GM12864 (cell line): ENCODE results near the gene FHL2.

Source experiments
- DNase-seq: peaks from one replicate; pipeline ENCODE4 v3.0.0-alpha.2; 2011; ENCODE audit warnings: low read depth
- H3K4me3 ChIP-seq: 2 replicates; pipeline ENCODE4 v1.5.1; 2011; ENCODE audit warnings: mild to moderate bottlenecking, low read depth, low read length, control low read depth
- TF ChIP-seq, protein P1 (sequence below): IDR thresholded peaks from 2 replicates; pipeline ENCODE4 v1.5.1; 2011; ENCODE audit warnings: low read depth, mild to moderate bottlenecking, moderate library complexity, low read length, control low read depth, inconsistent platforms; ENCODE audit errors: missing control alignments

Gene FHL2, protein sequence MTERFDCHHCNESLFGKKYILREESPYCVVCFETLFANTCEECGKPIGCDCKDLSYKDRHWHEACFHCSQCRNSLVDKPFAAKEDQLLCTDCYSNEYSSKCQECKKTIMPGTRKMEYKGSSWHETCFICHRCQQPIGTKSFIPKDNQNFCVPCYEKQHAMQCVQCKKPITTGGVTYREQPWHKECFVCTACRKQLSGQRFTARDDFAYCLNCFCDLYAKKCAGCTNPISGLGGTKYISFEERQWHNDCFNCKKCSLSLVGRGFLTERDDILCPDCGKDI

DNA sequence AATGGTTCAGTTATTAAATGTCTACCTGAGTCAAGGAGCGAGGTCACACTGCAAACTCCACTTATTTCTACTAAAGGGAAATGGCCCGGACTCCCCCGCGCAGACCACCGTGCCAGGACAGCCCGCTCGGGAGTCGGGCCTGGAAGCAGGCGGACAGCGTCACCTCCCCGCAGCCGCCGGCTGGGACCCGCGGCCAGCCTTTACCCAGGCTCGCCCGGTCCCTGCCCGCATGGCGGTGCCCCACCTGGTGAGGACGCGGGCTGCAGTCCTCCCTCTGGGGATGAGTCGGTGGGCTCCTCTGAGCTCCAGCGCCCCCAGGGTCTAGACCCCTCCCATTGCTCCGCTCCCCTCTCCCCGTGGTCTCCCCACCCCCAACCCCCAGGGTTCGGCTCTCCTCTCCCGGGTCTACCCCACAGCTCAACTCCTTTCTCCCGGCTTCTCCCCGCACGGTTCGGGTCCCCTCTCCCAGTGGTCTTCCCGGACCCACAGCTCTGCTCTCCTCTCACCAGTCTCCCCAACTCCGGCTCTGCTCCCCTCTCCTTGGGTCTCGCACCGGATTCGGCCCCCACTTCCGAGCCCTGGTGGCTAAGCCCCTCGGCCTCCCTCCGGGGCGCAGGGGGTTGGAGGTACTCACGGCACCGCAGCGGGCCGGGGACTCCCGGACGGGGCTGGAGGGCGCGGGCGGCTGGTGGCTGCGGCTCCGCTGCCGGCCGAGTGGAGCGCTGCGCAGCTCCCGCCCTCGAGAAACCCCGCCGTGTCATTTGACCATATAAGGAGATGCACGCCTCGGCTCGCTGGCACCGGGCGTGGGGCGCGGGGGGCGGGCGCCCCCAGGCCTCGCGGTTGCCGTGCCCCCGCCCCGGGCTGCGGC is at the start of gene FHL2:
Gene FHL2 (minus strand): TSS at position 716 of the 871 bp plus-strand sequence. CDS start 12,535 bp downstream, outside the sequence.
- DNase-seq: no peak
- TF ChIP-seq, protein P1, sequence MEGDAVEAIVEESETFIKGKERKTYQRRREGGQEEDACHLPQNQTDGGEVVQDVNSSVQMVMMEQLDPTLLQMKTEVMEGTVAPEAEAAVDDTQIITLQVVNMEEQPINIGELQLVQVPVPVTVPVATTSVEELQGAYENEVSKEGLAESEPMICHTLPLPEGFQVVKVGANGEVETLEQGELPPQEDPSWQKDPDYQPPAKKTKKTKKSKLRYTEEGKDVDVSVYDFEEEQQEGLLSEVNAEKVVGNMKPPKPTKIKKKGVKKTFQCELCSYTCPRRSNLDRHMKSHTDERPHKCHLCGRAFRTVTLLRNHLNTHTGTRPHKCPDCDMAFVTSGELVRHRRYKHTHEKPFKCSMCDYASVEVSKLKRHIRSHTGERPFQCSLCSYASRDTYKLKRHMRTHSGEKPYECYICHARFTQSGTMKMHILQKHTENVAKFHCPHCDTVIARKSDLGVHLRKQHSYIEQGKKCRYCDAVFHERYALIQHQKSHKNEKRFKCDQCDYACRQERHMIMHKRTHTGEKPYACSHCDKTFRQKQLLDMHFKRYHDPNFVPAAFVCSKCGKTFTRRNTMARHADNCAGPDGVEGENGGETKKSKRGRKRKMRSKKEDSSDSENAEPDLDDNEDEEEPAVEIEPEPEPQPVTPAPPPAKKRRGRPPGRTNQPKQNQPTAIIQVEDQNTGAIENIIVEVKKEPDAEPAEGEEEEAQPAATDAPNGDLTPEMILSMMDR: peak; percentile 49
- H3K4me3 ChIP-seq: peak within 1 kb of the TSS; percentile 39

DNA sequence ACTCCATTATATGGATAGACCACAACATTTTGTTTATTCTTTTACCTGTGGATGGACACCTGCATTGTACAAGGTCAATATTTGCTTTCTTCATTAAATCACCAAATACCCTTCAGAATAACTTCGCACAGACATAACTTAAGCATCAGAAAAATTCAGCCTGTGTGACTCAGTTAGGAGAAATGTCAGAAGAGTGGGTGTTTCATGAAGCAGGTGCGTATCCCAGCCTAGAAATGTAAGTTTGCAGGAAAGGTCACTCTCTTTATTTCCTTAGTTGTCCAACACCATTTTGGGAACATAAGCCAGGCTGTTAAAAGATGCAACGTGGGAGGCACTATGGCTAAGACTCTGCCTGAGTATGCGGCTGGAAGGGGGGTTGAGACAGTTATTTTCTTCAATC is 48.6 kb upstream of the FHL2 start:
- TF ChIP-seq, protein P1: no peak
- H3K4me3 ChIP-seq: no peak overlapping the region
- DNase-seq: no peak

DNA sequence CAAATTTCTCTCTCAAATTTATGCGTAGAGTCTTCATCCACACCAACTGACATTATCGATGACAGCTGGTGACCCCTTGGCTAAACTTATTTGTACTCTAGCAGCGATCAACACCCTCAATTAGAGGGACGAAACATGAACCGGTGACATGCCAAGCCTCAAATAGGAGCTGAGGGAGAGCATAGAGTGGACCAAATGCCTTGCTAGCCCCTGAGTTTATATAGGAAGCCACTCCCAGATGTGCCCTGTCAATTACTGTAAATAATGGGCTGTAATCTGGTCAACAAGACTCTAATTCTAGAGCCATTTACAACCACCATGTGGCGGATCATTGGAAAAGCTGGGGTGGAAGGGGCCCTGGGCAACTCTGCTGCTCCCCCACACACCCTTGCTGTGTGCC is 47.6 kb upstream of the FHL2 start:
- H3K4me3 ChIP-seq: no peak overlapping the region
- TF ChIP-seq, protein P1: no peak
- DNase-seq: no peak

DNA sequence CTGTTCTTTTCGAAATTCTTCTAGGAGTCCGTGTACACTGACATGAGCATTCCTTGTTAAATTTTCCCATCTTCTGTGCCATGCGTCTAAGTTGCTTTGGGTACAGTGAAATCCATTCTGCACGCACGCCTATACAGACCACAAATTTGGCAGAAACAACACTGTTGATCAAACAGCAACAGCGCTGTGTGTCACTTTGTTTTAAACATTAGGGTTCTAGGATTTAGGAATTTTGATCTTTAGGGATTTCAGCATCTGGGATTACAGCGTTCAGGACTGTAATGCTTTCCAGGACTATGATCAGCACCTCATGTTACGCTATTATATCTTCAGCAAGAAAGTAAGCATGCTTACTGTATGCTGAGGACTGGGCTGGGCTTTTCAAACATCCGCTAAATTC is 47.1 kb upstream of the FHL2 start:
- no peak overlapping the region for H3K4me3 ChIP-seq
- DNase-seq: no peak
- TF ChIP-seq, protein P1: no peak

DNA sequence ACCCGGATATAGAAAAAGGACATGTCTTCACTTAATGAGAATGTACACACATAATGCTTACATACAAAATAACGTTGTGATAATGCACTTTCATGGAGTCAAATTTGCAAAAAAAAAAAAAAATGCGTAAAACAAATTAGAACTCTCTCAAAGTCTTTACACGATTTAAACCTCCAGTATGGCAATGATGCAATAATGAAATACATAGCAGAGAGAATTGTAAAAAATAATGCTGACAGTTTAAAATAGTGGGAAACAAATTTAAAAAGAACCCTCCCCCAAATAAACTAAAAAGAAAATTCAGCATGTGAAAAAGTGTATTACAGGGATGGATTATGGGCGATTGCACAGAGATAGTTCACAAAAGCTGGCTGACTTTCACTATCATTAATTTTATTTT is 46.6 kb upstream of the FHL2 start:
- TF ChIP-seq, protein P1: no peak
- DNase-seq: no peak
- H3K4me3 ChIP-seq: no peak overlapping the region

DNA sequence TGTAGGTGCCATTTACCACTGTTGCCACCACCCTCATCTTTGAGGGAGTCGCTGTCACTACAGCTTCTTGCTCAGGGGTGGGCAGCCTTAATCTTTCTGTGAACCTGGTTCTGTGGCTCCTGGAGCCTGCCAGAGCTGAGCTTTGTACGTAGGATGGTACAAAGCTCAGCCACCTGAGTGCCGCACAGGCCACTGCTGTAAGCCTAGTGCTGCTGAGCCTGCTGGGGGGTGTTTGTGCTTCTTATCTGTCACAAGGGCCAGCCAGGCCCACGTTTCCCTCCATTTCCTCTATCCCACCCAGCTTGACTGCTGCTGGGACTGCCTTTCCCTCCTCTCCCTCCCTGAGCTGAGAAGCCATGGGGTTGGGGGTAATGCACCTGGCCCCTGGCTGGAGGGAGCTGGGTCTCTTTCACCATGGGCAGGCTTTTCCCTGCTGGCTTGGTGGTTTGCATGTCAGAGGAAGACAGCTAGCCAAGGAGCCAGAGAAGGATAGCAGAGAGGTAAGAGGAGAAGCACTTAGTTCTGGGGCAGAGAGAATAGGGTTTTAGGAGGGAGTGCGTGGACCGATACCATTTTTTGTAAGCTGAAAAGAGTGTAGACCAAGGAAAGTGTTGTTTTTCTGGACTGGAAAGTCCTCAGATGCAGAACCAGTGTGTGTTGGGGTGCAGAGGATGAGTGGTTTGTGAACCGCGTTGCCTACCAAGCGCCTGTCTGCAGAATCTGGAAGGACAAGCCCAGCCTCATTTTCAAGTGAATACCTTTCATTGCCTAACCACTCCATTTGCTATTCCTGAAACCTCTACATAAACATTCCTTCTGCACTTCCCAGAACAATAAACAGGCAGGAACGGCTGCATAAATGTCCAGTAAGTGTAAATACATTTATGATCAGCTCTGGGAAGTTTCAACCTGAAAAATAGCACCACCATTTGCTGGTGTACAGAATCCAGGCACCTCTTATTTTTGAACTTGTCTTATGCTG is 45.1 kb upstream of the FHL2 start:
- no peak for DNase-seq
- TF ChIP-seq, protein P1: no peak
- no peak overlapping the region for H3K4me3 ChIP-seq
